Measurements from ENCODE around the gene CWC22. TPM values are rescaled to one million over a fixed set of nuclear protein-coding genes. Genes with fewer than 3 reads are reported as not detected.
"Not testable (repeated sequence)": the region's sequence is repeated elsewhere in the genome, so short reads cannot be mapped to it uniquely, and the experiment has no call there.

CWC22 gene
- total RNA-seq (19.3 TPM), polyA plus RNA-seq (10 to 100 TPM; 25.8 to 32.1 (median 29.6) TPM)

DNA sequence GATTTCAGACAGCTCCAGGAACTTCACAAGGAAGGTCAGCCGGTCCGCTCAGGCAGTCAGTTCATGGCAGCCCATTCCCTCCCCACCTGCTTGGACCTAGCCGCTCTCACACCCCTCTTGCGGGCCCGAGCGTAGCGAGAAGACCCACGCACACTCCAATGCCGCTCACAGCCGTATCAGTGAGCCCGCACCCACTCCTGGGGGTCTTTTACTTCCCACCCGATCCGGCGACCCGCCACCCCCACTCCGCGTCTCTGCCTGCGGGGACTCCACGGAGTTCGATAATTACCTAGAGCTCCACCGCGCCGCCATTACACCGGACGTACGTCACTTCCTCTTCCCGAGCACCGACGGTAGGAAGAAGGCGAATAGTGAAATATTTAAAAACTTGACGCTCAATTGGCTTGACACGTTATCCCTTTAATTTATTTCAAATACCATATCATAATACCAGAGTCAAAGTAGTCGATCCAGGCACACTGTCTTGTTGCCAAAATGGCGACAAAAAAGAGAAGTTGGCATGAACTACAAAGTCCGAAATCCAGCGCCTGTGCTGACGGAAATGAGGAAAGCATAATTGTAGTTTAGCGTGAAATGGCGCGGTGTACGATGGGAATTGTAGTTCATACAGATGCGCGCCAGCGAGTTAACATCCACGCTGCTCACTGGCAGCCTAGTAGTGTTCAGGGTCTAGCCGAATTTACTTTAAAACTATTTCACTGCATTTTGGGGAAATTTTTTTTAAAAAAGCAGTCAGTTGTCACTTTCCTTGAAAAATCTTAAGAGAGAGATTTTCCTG lies at the start of gene CWC22:
CWC22 (minus strand) TSS at position 517 of the 799 bp plus-strand sequence. CDS start 13,956 bp downstream, outside the sequence.
- Histone ChIP-seq H3K4me3 (ENCODE audit: low read depth, low read length) (peak within 1 kb of the TSS; percentile 96), H3K27me3 (ENCODE audit: control insufficient read depth, insufficient read depth, low read length) (no peaks in the 10 kb centered on the region), H3K36me3 (ENCODE audit: control insufficient read depth, insufficient read depth, low read length) (no peaks in the 10 kb centered on the region), H3K9me3 (ENCODE audit: control insufficient read depth in 2 of 2, low read length in 2 of 2) (no peaks in the 10 kb centered on the region), H3K27ac (ENCODE audit: insufficient read depth, low read length, poor library complexity, severe bottlenecking) (peak within 1 kb of the TSS; percentile 96), H3K4me1 (ENCODE audit: control insufficient read depth, insufficient read depth, low read length, poor library complexity, severe bottlenecking) (peaks cover 10% of the 10 kb centered on the region)
- ATAC-seq (ENCODE audit: low read depth in 2 of 2) (peak; percentile 96 to 97), DNase-seq (peak; percentile 80 to 95 (median 92))
- Mint-ChIP-seq H3K27me3 (no peaks in the 10 kb centered on the region), H3K27ac (peak within 1 kb of the TSS; percentile 99 to 100 (median 100)), H3K4me1 (peaks cover 11 to 52% (median 28%) of the 10 kb centered on the region in 4 donors), H3K36me3 (peaks cover 5% of the 10 kb centered on the region), H3K4me3 (peak within 1 kb of the TSS; percentile 90 to 97 (median 94)), H3K9me3 (peaks cover 0 to 2% (median 0%) of the 10 kb centered on the region in 7 donors)

DNA sequence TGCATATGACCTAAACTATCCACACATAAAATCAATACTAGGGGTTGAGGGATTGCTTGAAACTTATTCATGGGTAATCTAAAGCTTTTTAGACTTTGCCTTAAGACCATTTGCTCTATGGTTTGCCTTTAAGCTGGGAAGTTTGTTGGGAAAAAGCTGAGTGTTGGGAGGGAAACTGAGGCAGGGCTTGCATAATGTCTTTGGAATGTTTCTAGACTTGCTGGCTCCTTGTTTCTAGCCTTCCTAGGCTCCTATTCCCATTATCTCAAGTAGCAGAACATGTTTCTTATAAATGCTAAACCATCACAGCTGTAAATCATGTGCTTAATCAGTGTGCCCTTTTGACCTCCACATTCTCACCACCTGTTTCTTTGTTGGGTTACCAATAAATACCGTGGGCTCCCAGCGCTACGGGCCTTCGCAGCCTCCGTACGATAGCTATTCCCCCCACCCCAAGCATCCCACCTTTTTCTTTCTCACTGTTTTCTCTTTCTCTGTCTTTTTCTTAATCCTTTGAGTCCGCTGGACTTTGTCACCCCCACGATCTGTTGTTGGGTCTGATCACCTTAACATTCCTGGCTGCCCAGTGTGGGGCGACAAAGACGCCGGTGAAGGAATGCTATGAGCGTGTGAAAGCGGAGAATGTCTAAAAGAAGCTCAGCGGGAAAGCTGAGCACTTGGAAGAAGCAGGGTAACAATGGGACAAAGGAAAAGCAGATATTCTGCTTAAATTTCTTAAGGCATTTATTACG lies 49.4 kb upstream of the CWC22 start:
- no peaks in the 10 kb centered on the region for H3K36me3 ChIP-seq (ENCODE audit: control insufficient read depth, insufficient read depth, low read length)
- no peak overlapping the region for H3K4me3 ChIP-seq (ENCODE audit: low read depth, low read length)
- H3K27me3 ChIP-seq (ENCODE audit: control insufficient read depth, insufficient read depth, low read length): no peaks in the 10 kb centered on the region
- DNase-seq: no peak
- Mint-ChIP-seq H3K4me3 (no peak overlapping the region), H3K27ac (no peak overlapping the region), H3K4me1 (no peaks in the 10 kb centered on the region), H3K27me3 (no peaks in the 10 kb centered on the region), H3K36me3 (no peaks in the 10 kb centered on the region), H3K9me3 (peaks cover 0 to 5% (median 0%) of the 10 kb centered on the region in 7 donors)
- H3K4me1 ChIP-seq (ENCODE audit: control insufficient read depth, insufficient read depth, low read length, poor library complexity, severe bottlenecking): no peaks in the 10 kb centered on the region
- no peaks in the 10 kb centered on the region for H3K9me3 ChIP-seq (ENCODE audit: control insufficient read depth in 2 of 2, low read length in 2 of 2)
- ATAC-seq (ENCODE audit: low read depth in 2 of 2): no peak
- H3K27ac ChIP-seq (ENCODE audit: insufficient read depth, low read length, poor library complexity, severe bottlenecking): no peak overlapping the region

DNA sequence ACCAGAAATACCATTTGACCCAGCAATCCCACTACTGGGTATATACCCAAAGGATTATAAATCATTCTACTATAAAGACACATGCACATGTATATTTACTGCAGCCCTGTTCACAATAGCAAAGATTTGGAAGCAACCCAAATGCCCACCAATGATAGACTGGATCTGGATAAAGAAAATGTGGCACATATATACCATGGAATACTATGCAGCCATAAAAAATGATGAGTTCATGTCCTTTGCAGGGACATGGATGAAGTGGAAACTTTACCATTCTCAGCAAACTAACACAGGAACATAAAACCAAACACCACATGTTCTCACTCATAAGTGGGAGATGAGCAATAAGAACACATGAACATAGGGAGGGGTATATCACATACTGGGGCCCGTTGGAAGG lies 47.5 kb upstream of the CWC22 start:
- not testable (repeated sequence) for H3K27me3 ChIP-seq (ENCODE audit: control insufficient read depth, insufficient read depth, low read length); H3K4me3 Mint-ChIP-seq; H3K27me3 Mint-ChIP-seq; H3K9me3 ChIP-seq (ENCODE audit: control insufficient read depth in 2 of 2, low read length in 2 of 2); DNase-seq; H3K36me3 ChIP-seq (ENCODE audit: control insufficient read depth, insufficient read depth, low read length); H3K36me3 Mint-ChIP-seq; ATAC-seq (ENCODE audit: low read depth in 2 of 2); H3K27ac ChIP-seq (ENCODE audit: insufficient read depth, low read length, poor library complexity, severe bottlenecking); H3K4me3 ChIP-seq (ENCODE audit: low read depth, low read length); H3K4me1 ChIP-seq (ENCODE audit: control insufficient read depth, insufficient read depth, low read length, poor library complexity, severe bottlenecking); H3K9me3 Mint-ChIP-seq; H3K4me1 Mint-ChIP-seq; H3K27ac Mint-ChIP-seq

DNA sequence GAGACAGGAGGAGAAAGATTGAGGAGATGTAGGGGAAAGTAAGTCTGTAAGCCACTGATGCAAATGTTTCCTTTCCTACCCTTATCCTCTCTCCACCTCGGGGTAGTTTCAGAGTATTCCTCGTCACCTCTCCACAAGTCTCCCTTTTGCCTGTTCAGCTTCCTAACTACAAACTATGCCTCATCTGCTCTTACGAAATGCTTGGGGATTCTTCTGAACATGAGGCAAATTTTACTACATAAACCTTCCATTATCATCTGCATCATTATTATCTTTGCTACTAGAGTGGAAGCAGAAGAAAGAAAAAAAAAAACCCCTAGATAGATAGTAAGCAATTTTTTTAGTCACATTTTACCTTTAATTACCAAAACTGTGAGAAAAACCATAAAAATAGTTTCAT lies 43.1 kb upstream of the CWC22 start:
- ATAC-seq (ENCODE audit: low read depth in 2 of 2) (no peak), DNase-seq (no peak)
- H3K27ac ChIP-seq (ENCODE audit: insufficient read depth, low read length, poor library complexity, severe bottlenecking): no peak overlapping the region
- H3K4me3 Mint-ChIP-seq: no peak overlapping the region
- no peaks in the 10 kb centered on the region for H3K36me3 Mint-ChIP-seq
- no peaks in the 10 kb centered on the region for H3K36me3 ChIP-seq (ENCODE audit: control insufficient read depth, insufficient read depth, low read length)
- no peaks in the 10 kb centered on the region for H3K4me1 ChIP-seq (ENCODE audit: control insufficient read depth, insufficient read depth, low read length, poor library complexity, severe bottlenecking)
- H3K9me3 ChIP-seq (ENCODE audit: control insufficient read depth in 2 of 2, low read length in 2 of 2): peaks cover 0 to 2% of the 10 kb centered on the region in 2 experiments
- no peaks in the 10 kb centered on the region for H3K4me1 Mint-ChIP-seq
- H3K4me3 ChIP-seq (ENCODE audit: low read depth, low read length): no peak overlapping the region
- H3K27me3 ChIP-seq (ENCODE audit: control insufficient read depth, insufficient read depth, low read length): no peaks in the 10 kb centered on the region
- H3K27ac Mint-ChIP-seq: no peak overlapping the region
- H3K9me3 Mint-ChIP-seq: peaks cover 0 to 5% (median 1%) of the 10 kb centered on the region in 7 donors
- peaks cover 16% of the 10 kb centered on the region for H3K27me3 Mint-ChIP-seq

DNA sequence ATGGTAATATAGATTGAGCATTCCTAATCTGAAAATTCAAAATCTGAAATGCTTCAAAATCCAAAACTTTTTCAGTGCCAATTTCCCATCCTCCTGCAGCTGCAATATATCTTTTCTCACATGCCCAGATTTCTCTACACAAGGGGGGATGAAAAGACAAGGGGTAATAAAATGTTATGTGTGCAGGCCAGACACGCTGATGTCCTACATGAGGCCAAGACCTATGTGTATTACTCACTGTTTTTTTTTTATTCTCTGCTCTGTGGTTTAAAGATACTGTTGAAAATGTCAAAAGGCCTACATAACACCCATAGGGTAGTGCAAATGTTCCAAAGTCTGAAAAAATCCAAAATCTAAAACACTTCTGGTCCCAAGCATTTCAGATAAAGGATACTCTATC lies 41.2 kb upstream of the CWC22 start:
- Histone ChIP-seq H3K27ac (ENCODE audit: insufficient read depth, low read length, poor library complexity, severe bottlenecking) (no peak overlapping the region), H3K4me3 (ENCODE audit: low read depth, low read length) (no peak overlapping the region), H3K27me3 (ENCODE audit: control insufficient read depth, insufficient read depth, low read length) (no peaks in the 10 kb centered on the region), H3K4me1 (ENCODE audit: control insufficient read depth, insufficient read depth, low read length, poor library complexity, severe bottlenecking) (no peaks in the 10 kb centered on the region), H3K36me3 (ENCODE audit: control insufficient read depth, insufficient read depth, low read length) (no peaks in the 10 kb centered on the region), H3K9me3 (ENCODE audit: control insufficient read depth in 2 of 2, low read length in 2 of 2) (peaks cover 0 to 2% of the 10 kb centered on the region in 2 experiments)
- H3K4me3 Mint-ChIP-seq: no peak overlapping the region
- no peaks in the 10 kb centered on the region for H3K4me1 Mint-ChIP-seq
- no peak for DNase-seq
- peaks cover 0 to 3% (median 0%) of the 10 kb centered on the region in 7 donors for H3K9me3 Mint-ChIP-seq
- no peaks in the 10 kb centered on the region for H3K36me3 Mint-ChIP-seq
- no peak for ATAC-seq (ENCODE audit: low read depth in 2 of 2)
- peaks cover 16% of the 10 kb centered on the region for H3K27me3 Mint-ChIP-seq
- H3K27ac Mint-ChIP-seq: no peak overlapping the region

DNA sequence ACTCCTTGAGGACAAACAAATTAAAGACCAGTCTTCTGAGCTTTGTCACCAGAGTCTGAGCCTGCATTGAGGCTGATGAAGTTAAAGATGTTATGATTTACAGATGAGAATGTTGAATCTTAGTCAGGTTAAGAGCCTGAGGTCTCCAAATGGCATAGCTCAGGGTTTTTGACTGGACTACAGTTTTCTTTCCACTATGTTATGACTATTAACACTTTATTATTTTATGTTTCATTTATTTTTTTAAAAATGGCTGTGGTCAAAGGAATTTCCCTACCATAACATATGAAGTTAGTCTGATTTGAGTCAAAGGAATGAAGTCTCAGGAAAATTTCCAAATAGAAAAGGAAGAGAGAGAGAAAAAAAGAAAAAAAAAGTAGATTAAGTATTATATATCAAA lies 39.7 kb upstream of the CWC22 start:
- Histone ChIP-seq H3K4me3 (ENCODE audit: low read depth, low read length) (no peak overlapping the region), H3K36me3 (ENCODE audit: control insufficient read depth, insufficient read depth, low read length) (no peaks in the 10 kb centered on the region), H3K27ac (ENCODE audit: insufficient read depth, low read length, poor library complexity, severe bottlenecking) (no peak overlapping the region), H3K9me3 (ENCODE audit: control insufficient read depth in 2 of 2, low read length in 2 of 2) (peaks cover 0 to 2% of the 10 kb centered on the region in 2 experiments), H3K4me1 (ENCODE audit: control insufficient read depth, insufficient read depth, low read length, poor library complexity, severe bottlenecking) (no peaks in the 10 kb centered on the region), H3K27me3 (ENCODE audit: control insufficient read depth, insufficient read depth, low read length) (no peaks in the 10 kb centered on the region)
- ATAC-seq (ENCODE audit: low read depth in 2 of 2): no peak
- Mint-ChIP-seq H3K36me3 (no peaks in the 10 kb centered on the region), H3K4me3 (no peak overlapping the region), H3K9me3 (peaks cover 0 to 3% (median 0%) of the 10 kb centered on the region in 7 donors), H3K4me1 (no peaks in the 10 kb centered on the region), H3K27me3 (peaks cover 16% of the 10 kb centered on the region), H3K27ac (no peak overlapping the region)
- DNase-seq: no peak

DNA sequence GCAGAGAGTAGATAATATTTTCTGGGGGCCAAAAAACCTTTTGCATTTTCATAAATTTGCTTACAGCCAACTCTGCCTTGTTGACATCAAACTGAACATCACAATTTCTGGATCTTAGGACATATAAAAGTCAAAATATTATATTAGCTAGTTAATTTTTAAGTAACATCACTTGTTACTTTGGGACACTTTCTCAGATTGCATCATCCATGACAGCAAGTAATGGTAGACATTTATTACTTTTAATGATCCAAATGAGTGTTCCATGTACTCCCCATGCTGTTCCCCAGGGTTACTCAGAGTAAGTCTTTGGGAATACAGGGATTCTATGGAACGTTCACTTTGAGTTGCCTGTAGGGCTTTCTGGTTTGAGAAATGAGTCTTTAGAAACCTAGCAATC lies 39.1 kb upstream of the CWC22 start:
- ATAC-seq (ENCODE audit: low read depth in 2 of 2) (no peak), DNase-seq (no peak)
- Histone ChIP-seq H3K27me3 (ENCODE audit: control insufficient read depth, insufficient read depth, low read length) (no peaks in the 10 kb centered on the region), H3K27ac (ENCODE audit: insufficient read depth, low read length, poor library complexity, severe bottlenecking) (no peak overlapping the region), H3K4me1 (ENCODE audit: control insufficient read depth, insufficient read depth, low read length, poor library complexity, severe bottlenecking) (no peaks in the 10 kb centered on the region), H3K4me3 (ENCODE audit: low read depth, low read length) (no peak overlapping the region), H3K36me3 (ENCODE audit: control insufficient read depth, insufficient read depth, low read length) (no peaks in the 10 kb centered on the region), H3K9me3 (ENCODE audit: control insufficient read depth in 2 of 2, low read length in 2 of 2) (peaks cover 0 to 2% of the 10 kb centered on the region in 2 experiments)
- H3K4me3 Mint-ChIP-seq: no peak overlapping the region
- H3K36me3 Mint-ChIP-seq: no peaks in the 10 kb centered on the region
- no peak overlapping the region for H3K27ac Mint-ChIP-seq
- no peaks in the 10 kb centered on the region for H3K4me1 Mint-ChIP-seq
- peaks cover 0 to 3% (median 0%) of the 10 kb centered on the region in 7 donors for H3K9me3 Mint-ChIP-seq
- peaks cover 18% of the 10 kb centered on the region for H3K27me3 Mint-ChIP-seq
